Activated naive CD4-positive, alpha-beta T cell treated with anti-CD3 and anti-CD28 coated beads, Interleukin-2, amount 50 U/mL, for 72 hours (primary cell): ENCODE results near the gene MXD4. TPM values are rescaled to one million over a fixed set of nuclear protein-coding genes. Genes with fewer than 3 reads are reported as not detected.
A peak's percentile ranks its signal among the peaks of the same experiment; 100 is the strongest.
"Not testable (repeated sequence)": the region's sequence is repeated elsewhere in the genome, so short reads cannot be mapped to it uniquely, and the experiment has no call there.

Experiments used
- ATAC-seq, 2 donors: fragments of 150-1000 bp; cut with Tn5 transposase; 2 replicates each; pipeline ENCODE4 v1.10.0; 2021; ENCODE audit warnings: mild to moderate bottlenecking in 2 of 2, moderate library complexity in 2 of 2
- DNase-seq, 2 donors: peaks; one replicate each; pipeline ENCODE4 v3.0.0; 2021 to 2022; ENCODE audit warnings: low spot score in 2 of 2
- H3K27ac Mint-ChIP-seq, 2 donors: one replicate each; pipeline ENCODE4 v1.8.0; 2022; ENCODE audit warnings: mild to moderate bottlenecking in 2 of 2, mixed read lengths in 2 of 2
- H3K36me3 Mint-ChIP-seq, 2 donors: one replicate each; pipeline ENCODE4 v1.8.0; 2022; ENCODE audit warnings: mixed read lengths in 2 of 2
- H3K9me3 Mint-ChIP-seq, 2 donors: one replicate each; pipeline ENCODE4 v1.8.0; 2022; ENCODE audit warnings: mixed read lengths in 2 of 2
- total RNA-seq, 2 donors: library from RNA; stranded (reverse); gene quantifications; one replicate each; pipeline ENCODE4 v1.2.3, GENCODE V29; 2022

Gene MXD4
- total RNA-seq, 2 donors from 2014 or later, result 5.1 to 10.6 TPM

DNA sequence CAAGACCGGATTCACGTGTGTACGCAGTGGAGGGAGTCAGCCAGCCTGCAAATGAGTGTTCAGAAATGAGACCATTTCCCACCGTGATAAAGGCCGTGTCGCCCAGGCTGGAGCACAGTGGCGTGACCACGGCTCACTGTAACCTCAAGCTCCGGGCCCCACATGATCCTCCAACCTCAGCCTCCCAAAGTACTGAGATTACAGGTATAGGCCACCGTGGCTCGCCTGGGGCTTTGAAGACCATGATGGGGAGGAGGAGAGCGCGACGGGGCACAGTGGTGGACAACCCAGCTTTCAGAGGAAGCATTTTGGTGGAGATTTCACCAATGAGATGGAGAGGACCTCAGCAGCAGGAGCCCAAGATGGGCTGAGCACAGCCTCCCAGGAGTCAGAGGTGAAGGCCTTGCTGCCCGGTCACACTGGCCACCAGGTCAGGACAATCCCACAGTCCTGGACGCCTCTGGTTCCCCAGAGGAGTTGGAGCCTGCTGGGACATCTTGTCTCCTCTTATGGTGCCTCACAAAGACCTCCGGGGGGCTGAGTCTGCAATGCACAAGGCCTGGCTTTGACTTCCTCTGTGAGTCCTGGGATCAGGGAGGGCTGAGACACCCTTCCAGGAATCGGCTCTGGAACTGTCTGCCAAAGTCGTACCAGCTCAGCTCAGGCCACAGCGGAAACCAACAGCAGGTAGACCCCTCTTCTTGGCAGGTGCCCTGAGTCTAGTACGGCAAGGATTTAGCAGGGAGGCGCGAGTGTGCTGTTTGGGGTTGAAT lies 22.4 kb upstream of the MXD4 start:
- Mint-ChIP-seq H3K9me3 (no peaks in the 10 kb centered on the region), H3K27ac (peak overlapping the region; percentile 53 to 69), H3K36me3 (no peaks in the 10 kb centered on the region)
- DNase-seq (peak in 1 of 2 donors; percentile 41), ATAC-seq (no peak)

DNA sequence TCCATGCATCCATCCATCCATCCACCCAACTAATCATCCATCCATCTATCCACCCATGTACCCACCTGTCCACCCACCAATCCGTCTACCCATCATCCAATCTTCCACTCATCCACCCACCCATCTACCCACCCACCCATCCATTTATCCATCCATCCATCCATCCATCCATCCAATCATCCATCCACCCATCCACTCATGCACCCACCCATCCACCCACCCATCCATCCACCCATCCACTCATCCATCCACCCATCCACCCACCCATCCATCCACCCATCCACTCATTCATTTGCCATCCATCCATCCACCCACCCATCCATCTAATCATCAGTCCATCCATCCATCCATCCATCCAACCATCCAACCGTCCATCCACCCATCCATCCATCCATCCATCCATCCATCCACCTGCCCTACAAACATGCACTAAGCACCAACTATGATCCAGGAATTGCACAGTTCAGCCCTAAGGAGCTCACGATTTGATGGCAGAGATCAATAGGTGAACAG lies 21.3 kb upstream of the MXD4 start:
- DNase-seq (no peak), ATAC-seq (no peak)
- H3K27ac Mint-ChIP-seq, result no peak overlapping the region
- no peaks in the 10 kb centered on the region for H3K36me3 Mint-ChIP-seq
- H3K9me3 Mint-ChIP-seq, result no peaks in the 10 kb centered on the region

DNA sequence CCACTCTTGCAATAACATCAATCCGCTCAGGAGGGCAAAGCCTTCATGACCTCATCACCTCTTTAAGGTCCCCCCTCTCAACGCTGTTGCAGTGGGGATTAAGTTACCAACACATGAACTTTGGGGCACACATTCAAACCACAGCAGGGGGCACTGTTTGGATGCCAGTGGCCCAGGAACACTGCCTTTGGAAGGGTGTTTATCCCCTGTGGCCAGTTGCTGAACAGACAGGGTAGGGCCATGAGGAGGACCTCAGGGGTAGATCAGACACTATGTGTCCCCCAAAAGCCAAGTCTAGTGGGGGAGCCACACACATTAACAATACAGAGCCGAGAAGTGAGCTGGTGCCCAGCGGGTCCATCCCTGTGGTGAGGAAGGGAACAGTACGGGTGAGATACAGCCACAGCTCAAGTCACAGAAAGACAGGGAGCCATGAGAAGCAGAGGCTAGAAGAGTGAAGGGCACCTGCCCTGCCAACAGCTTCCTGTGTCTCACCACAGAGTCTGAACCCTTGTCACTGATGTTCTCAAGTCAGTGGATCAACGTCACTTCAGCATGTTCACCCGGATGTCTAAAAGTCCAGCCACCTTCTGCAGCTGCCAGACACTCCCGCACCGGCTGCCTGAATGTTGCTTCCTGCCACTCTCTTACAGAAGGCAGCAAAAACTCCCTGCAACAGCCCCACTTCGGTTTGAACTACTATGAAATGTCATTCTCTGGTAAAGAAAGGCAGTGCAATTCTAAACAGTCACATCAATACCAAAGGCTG lies 19.9 kb upstream of the MXD4 start:
- no peaks in the 10 kb centered on the region for H3K36me3 Mint-ChIP-seq
- DNase-seq (peak; percentile 41 to 82), ATAC-seq (peak; percentile 92 to 93)
- peak overlapping the region; percentile 51 to 89 for H3K27ac Mint-ChIP-seq
- no peaks in the 10 kb centered on the region for H3K9me3 Mint-ChIP-seq

DNA sequence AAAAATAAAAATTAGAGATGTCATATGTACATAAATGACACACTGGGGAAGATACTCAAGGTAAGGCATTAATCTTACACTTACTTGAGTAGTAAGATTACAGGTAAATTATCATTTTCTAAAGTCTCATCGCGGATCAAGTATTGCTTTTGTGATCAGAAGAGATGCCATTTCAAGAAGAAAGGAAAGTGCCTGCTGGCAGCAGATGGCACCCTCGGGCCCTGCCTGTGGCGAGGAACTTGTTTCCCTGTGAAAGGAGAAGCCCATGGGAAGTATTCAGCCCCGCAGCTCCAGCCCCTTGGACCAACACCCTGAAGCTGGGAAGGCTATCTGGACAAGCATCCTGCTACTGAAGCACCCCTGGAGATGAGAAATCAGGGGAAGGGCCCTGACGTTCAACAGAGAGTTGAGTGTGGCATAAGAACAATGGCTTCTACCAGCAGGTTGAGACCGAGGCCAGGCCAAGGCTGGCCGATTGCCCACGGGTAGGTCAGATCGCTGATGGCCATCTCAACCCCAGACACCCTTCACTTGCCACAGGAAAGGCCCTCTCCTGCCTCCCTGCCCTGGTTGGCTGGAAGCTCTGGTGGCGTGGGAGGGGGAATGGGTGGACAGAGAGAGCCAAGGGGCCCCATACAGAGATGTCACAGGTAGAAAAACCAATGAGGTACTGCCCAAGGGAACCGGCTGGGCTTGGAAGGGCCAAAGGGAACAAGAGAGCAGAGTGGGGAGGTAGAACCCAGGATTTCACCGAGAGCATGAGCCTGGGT lies 18.8 kb upstream of the MXD4 start:
- Mint-ChIP-seq H3K27ac (peak overlapping the region; percentile 83 to 89), H3K9me3 (no peaks in the 10 kb centered on the region), H3K36me3 (no peaks in the 10 kb centered on the region)
- ATAC-seq (no peak), DNase-seq (no peak)

DNA sequence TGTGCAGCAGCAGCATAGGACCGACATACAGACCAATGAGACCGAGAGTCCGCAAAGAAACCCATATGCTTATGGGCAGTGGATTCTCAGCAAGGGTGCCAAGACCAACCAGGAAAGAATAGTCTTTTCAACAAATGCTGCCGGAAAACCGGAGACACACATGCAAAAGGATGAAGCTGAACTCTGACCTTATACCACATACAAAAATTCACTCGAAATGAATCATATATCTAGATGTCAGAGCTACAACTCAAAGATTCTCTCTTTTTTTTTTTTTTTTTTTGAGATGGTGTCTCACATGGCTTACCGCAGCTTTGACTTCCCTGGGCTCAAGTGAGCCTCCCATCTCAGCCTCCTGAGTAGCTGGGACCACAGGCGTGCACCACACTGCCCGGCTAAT lies 16.0 kb upstream of the MXD4 start:
- ATAC-seq (no peak), DNase-seq (no peak)
- no peaks in the 10 kb centered on the region for H3K9me3 Mint-ChIP-seq
- no peaks in the 10 kb centered on the region for H3K36me3 Mint-ChIP-seq
- no peak overlapping the region for H3K27ac Mint-ChIP-seq

DNA sequence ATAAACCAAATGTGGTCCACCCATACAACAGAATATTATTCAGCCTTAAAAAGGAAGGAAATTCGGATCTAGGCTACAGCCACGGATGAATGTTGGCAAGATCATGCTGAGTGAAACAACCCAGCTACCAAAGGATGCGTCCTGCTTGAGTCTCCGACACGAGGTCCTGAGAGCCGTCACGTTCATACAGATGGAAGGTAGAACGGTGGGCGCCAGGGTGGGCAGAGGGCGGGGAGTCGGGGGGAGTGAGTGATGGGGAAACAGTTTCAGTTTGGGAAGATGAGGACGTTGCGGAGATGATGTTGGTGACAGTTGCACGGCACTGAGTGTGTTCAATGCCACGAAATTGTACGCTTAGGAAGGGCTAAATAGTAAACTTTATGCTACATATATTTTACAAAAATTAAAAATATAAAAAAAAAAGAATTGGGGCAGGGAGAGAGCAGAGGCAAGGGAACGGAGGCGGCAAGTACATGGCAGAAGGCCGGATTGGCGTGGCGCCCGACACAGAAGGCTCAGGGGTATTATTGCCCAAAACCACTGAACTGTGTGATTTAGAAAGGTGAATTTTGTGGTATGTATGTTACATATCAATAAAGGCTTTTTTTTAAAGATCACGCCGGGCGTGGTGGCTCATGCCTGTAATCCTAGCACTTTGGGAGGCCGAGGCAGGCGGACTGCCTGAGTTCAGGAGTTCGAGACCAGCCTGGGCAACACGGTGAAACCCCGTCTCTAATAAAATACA lies 14.8 kb upstream of the MXD4 start:
- no peak for DNase-seq
- no peak for ATAC-seq
- no peak overlapping the region for H3K27ac Mint-ChIP-seq
- no peaks in the 10 kb centered on the region for H3K36me3 Mint-ChIP-seq
- H3K9me3 Mint-ChIP-seq, result no peaks in the 10 kb centered on the region

DNA sequence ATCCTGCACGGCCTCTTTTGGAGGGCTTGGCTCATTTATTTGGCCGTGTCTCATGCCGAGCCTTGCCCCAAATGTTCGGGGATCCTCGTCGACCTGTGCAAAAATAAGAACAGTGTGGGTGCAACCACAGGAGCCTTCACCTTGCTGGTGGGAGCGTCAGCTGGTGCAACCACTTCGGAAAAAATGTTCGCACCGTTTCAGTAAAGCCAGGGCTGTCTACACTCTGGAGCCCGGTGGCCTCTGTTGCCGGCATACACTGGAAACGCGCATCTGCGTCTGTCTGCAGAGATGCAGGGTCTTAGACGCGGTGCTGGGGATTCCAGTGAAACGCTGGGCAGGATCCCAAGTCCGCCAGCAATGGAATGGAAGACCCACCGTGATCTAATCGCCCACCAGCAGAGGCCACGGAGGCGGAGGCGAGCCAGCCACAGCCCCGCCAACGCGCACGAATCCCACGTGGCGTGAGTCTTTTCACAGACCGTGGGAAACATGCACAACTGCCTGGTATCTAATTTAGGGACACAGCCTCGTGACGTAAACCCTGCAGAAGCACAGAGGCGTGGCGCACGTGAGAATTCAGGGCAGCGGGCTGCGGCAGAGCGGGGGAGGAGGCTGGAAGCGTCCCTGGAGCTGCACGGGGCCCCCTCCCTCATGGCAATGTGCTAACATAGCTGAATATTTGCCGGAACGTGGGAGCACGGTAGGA lies 13.8 kb upstream of the MXD4 start:
- H3K27ac Mint-ChIP-seq, result no peak overlapping the region
- no peaks in the 10 kb centered on the region for H3K9me3 Mint-ChIP-seq
- H3K36me3 Mint-ChIP-seq, result no peaks in the 10 kb centered on the region
- ATAC-seq (no peak), DNase-seq (no peak)

DNA sequence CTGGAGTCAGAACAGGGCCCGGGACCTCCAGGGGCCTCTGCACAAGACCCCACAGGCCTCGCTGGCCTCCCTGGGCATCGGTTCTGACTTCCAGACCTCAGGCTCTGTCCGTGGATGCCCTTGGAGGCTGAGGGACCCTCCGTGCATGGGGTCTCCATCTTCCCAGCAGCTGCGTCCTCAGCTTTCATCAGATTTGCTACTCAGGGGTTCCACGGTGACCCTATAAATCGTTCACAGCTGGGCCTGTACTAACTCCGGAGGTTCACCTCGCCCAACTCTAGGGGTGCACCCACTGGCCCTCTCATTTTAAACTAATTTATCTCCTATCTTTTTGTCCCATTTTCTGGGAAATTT lies 13.1 kb upstream of the MXD4 start:
- DNase-seq, ATAC-seq, H3K27ac Mint-ChIP-seq, H3K9me3 Mint-ChIP-seq, H3K36me3 Mint-ChIP-seq: not testable (repeated sequence)

DNA sequence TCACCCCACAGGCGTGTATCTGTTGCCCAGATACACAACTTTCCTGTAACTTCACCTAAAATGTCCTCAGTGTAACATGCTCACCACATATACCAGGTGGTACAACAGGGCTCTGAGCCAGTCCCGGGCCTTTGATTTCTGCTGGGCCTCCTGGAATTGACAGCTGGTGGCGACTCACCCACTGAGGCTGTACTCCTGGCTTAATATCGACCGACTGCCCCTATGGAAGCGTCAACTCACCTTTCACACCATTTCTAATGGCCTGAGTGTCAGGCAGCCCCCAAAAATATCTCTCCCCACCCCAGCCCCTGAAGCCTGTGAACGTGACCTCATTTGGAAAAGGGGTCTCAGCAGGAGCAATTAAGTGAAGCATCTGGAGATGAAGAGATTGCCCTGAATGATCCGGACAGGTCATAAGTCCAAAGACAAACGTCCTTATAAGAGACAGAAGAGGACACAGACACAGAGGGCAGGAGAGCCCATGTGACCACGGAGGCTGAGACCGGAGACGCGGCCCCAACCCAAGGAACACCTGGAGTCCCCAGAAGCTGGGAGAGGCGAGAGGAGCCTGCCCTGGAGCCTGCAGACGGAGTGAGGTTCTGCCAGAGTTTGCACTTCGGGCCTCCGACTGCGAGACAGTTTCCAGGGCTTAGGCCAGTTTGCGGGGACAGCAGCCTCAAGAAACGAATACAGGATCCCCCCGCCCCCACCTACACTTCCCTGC lies 12.6 kb upstream of the MXD4 start:
- Mint-ChIP-seq H3K9me3 (no peaks in the 10 kb centered on the region), H3K27ac (no peak overlapping the region), H3K36me3 (no peaks in the 10 kb centered on the region)
- ATAC-seq, result no peak
- DNase-seq, result no peak

DNA sequence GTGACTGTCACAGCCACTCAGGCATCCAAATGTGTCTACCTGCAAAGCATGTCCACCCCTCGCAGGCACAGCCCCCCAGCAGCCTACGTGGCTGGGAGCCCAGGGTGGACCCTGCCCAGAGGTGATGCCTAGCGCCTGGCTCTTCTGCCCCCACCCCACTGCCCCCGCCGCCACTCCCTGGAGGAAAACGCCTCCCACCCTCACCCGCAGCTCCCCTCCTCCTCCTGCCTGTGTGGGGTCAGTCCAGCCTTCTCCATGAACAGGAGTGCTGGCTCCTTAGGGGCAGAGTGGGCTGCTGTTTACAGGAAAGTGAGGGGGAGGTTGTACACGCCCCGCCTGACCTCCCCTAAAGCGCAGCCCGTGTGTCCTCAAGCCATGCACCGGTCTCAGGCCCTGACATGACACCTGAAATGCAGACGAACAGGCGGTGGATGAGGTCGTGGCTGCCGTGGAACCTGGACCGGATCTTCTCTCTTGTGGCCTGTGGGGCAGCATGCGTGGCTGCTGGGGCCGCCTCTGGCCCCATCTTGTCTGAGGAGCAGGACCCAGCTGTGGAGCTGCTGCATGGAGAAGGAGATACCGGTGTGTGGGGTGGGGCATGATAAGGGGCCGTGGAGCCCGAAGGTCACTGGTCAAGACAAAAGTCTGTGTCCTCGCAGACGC lies 11.9 kb upstream of the MXD4 start:
- Mint-ChIP-seq H3K9me3 (no peaks in the 10 kb centered on the region), H3K27ac (no peak overlapping the region)
- ATAC-seq, result no peak

DNA sequence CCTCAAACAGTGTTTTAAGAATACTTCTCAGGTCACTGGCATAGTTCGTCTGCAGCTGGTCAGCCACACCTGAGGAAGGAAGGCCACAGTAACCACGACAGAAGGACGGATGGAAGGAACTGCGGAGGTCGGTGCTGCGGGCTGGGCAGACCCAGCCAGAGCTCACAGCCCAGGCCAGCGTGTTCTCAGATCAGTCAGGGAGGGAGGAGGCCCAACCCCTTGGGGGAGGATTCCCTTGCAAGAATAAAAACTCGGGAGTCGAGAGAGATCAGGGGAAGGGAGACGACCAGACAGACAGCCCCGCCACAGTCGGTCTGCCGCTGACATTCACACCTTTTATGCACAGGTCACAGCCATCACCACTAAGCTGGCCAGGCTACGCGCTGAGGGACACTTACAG lies 11.3 kb upstream of the MXD4 start:
- H3K9me3 Mint-ChIP-seq, result no peaks in the 10 kb centered on the region
- DNase-seq, result no peak
- H3K27ac Mint-ChIP-seq, result no peak overlapping the region
- H3K36me3 Mint-ChIP-seq, result no peaks in the 10 kb centered on the region
- ATAC-seq, result no peak

More for the DNA sequence above, 11.9 kb upstream of the MXD4 start:
- no peak for DNase-seq
- H3K36me3 Mint-ChIP-seq, result no peaks in the 10 kb centered on the region

DNA sequence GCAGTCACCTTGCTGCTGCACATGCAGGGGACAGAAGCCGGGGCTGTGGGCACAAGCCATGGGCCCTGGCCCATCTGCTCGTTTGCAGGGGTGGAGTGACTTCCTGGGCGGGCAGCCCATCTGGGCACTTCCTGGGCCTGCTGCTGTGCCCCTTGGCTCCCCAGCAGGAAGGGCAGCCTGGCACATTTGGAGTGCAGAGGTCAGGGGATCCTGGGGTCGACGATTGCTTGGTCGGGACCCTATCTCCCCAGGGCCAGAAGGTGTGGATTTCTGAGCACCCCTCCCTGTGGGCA lies 10.9 kb upstream of the MXD4 start:
- no peak for DNase-seq
- Mint-ChIP-seq H3K9me3 (no peaks in the 10 kb centered on the region), H3K27ac (no peak overlapping the region), H3K36me3 (no peaks in the 10 kb centered on the region)
- ATAC-seq, result no peak

DNA sequence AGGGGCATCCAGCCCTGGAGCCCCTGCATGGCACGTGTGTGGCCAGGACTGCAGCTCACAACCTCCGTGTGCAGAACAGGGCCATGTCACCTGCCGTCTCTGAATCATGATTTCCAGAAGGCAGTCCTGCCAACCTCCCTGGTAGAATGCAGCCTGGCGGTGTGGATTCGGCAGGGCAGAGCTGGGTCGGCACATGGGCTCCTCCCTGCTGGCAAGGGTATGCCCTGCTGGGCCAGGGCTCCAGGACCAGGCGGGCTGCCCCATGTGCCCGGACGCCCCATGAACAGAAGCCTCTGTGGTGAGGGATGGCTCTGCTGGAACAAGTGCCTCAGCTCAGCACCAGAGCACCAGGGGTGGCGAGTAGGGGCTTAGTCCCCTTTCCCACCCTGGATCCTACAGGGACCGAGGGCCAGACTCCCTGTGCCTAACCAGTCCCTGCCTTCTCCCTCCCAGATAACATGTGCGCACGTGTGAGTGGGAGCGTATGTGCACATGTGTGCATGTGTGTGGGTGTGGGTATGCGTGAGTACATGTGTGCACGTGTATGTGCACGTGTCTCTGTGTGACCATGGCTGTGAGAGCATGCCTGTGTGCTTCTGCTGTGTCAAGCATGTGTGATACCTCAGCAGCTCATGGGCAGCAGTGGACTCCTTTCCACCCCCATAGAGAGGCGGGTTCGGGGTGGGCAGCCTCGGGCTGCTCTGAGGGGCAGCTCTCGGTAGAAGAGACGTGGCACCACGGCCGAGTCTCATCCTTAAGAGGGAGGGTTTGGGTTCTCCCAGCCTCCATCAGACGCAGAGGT lies 10.3 kb upstream of the MXD4 start:
- no peaks in the 10 kb centered on the region for H3K36me3 Mint-ChIP-seq
- no peak for ATAC-seq
- no peaks in the 10 kb centered on the region for H3K9me3 Mint-ChIP-seq
- H3K27ac Mint-ChIP-seq, result no peak overlapping the region
- DNase-seq, result no peak

DNA sequence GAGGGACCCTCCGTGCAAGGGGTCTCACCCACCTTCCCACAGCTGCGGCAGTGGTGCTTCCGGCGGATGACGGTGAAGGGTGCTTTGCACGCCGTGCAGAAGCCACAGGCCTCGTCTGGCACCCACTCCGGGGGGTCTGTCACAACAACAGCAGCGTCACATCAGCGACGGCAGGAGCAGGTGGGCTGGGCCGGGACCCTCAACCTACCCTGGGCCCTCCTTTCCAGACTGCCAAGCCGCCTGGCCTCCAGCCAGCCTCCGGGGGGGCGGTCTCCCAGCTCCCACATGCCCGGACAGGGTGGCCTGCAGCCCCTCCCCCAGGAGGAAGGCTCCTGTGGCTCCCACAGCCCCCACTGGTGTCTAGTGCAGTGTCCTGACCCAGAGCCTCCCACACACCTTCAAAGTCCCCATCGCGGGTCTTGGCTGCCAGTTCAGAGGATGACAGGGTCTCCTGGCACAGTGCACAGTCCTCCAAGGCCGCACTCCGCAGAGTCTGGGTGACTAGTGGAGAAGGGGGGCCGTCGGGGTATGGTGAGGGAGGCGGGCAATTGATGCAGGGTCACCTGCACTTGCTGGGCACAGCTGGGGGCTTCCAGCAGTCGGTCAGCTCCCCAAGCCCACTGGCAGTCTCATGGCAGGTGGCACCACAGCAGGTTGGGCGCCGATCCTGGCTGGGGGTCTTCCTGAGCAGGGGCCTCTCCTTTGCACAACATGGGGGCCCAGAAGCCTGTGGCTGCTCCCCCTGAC lies 9.5 kb upstream of the MXD4 start:
- Mint-ChIP-seq H3K27ac (no peak overlapping the region), H3K9me3 (no peaks in the 10 kb centered on the region), H3K36me3 (no peaks in the 10 kb centered on the region)
- ATAC-seq (no peak), DNase-seq (no peak)
